Ascending aorta (tissue), 2 donors: ENCODE results near the gene TCEA3. TPM values are rescaled to one million over a fixed set of nuclear protein-coding genes. Genes with fewer than 3 reads are reported as not detected.

Source experiments
- DNase-seq, 2 donors: peaks; one replicate each; pipeline ENCODE4 v3.0.0-alpha.2; 2019; ENCODE audit warnings: low spot score in 2 of 2
- H3K27ac ChIP-seq, 2 donors: fragments of 200-600 bp; sonication (generic); one replicate each; pipeline ENCODE4 v1.5.1; 2016 to 2017; ENCODE audit warnings: mild to moderate bottlenecking in 1 of 2
- H3K27me3 ChIP-seq: fragments of 200-600 bp; sonication (generic); one replicate; pipeline ENCODE4 v1.5.1; 2017
- H3K36me3 ChIP-seq, 2 donors: fragments of 200-600 bp; sonication (generic); one replicate each; pipeline ENCODE4 v1.5.1; 2016
- H3K4me1 ChIP-seq, 2 donors: fragments of 200-600 bp; sonication (generic); one replicate each; pipeline ENCODE4 v1.5.1; 2016 to 2017; ENCODE audit warnings: mild to moderate bottlenecking in 1 of 2
- H3K4me3 ChIP-seq, 2 donors: fragments of 200-600 bp; sonication (generic); one replicate each; pipeline ENCODE4 v1.5.1; 2016 to 2017; ENCODE audit warnings: mild to moderate bottlenecking in 1 of 2
- H3K9me3 ChIP-seq, 2 donors: fragments of 200-600 bp; sonication (generic); one replicate each; pipeline ENCODE4 v1.5.1; 2016
- intact Hi-C: fragments of 100-400 bp; cut with DNase I; formaldehyde crosslinking; loops from one replicate; pipeline ENCODE4 v1.15.1; 2023
- total RNA-seq: library from RNA; depleted of rRNA; stranded (reverse); fragments of >200 nt; gene quantifications from one replicate; pipeline ENCODE4 v1.1.0, GENCODE V29; 2016
- TF ChIP-seq, protein P1 (sequence below), 3 experiments: fragments of 200-600 bp in 2 of 3; fragments of 450-650 bp in 1 of 3; sonication (generic) in 2 of 3; IDR thresholded peaks; one replicate each; pipeline ENCODE4 v1.5.1; 2016 to 2019; ENCODE audit warnings: antibody characterized with exemption in 3 of 3, mild to moderate bottlenecking in 1 of 3, moderate library complexity in 1 of 3

The TCEA3 gene
- total RNA-seq: 11.3 TPM

DNA sequence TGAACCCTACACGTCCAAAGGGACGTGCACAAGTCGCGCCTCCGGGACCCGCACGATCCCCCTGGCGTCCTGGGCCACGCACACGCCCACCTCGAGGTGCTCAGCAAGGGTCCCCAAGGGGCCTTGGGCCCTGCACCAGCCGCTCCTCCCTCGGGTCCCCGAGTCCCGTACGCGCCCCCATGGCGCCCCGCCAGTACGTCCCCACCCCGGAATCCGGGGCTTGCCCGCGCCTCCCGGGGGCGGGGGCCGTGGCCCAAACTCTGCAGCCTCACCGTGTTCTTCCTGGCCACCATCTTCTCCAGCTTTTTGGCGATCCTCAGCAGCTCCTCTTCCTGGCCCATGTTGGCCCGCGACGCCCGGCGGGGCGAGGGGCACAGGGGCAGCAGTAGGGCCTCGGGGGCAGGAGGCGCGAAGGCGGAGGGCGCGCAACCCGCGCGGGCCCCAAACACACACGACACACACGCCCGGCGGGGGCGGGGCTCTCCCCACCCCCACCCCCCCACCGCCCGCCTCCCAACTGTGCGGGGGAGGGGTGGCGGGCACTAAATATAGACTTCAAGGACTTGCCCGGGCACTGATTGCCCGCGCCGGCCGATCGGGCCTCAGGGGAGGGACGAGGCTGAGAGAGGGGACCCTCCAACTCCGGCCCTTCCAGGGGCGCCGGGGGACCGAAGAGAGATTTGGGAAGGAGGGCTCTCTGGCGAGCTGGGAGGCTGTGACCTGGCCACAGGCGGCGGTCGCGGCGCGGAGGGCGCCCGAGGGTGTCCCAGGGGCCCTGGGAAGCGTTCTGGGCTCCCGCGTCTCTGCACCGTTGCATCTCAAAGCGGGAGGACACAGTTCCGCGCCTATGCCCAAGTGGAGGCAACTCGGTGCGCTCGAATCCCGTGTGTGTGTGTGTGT, at the start of gene TCEA3:
Gene TCEA3 (minus strand): TSS at position 456 of the 900 bp plus-strand sequence. CDS start 115 bp downstream, at position 341.
- Histone ChIP-seq H3K27ac (peak within 1 kb of the TSS; percentile 85 to 86), H3K4me3 (peak within 1 kb of the TSS; percentile 91 to 95), H3K4me1 (peaks cover 0 to 23% of the 10 kb centered on the region in 2 donors), H3K9me3 (no peaks in the 10 kb centered on the region), H3K27me3 (no peaks in the 10 kb centered on the region), H3K36me3 (peaks cover 0 to 5% of the 10 kb centered on the region in 2 donors)
- TF ChIP-seq, protein P1, sequence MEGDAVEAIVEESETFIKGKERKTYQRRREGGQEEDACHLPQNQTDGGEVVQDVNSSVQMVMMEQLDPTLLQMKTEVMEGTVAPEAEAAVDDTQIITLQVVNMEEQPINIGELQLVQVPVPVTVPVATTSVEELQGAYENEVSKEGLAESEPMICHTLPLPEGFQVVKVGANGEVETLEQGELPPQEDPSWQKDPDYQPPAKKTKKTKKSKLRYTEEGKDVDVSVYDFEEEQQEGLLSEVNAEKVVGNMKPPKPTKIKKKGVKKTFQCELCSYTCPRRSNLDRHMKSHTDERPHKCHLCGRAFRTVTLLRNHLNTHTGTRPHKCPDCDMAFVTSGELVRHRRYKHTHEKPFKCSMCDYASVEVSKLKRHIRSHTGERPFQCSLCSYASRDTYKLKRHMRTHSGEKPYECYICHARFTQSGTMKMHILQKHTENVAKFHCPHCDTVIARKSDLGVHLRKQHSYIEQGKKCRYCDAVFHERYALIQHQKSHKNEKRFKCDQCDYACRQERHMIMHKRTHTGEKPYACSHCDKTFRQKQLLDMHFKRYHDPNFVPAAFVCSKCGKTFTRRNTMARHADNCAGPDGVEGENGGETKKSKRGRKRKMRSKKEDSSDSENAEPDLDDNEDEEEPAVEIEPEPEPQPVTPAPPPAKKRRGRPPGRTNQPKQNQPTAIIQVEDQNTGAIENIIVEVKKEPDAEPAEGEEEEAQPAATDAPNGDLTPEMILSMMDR (IDR thresholded peaks at IDR 0.05): peak in 1 of 3 experiments; percentile 5
- intact Hi-C loops: loop anchor here (5.0 kb wide), 2 partner anchors 58 to 82 kb away; partner anchors contain the start of genes ASAP3 and HNRNPR
- peak in 1 of 2 donors; percentile 78 for DNase-seq

DNA sequence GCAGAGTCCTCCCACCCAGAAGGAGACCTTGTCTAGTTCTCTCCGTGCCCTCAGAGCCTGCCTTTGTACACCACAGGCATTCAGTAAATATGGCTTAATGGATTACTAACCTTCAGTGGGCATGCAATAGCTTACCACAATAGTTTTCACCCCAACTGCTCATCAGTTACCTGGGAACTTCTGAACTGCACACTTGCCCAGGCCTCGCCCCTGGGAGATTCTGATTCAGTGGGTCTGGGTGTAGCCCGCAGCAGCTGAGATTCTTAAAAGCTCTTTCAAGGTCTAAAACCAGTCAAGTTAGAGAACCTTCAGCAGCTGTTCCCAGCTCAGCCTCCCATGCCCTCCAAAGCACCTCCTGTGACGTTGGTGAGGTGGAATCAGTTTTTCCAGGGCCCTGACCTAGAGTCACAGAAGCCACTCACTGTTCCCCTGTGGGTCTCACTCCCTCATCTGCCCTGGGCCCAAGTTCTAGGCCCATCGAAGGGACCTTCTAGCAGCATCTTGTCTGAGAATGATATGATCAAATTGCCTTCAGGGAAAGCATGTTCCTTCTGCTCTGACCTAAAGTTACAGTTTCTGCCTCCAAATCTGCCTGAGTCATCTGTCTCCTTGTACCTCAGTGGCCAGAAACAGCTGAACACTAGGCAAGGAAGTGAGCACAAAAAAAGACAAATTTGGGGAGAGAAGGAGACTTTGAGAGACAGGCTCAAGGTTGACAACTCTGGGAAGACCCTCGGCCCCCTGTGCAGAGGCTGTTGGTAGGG, 48.7 kb upstream of the TCEA3 start:
- intact Hi-C loops: no loop called here
- TF ChIP-seq, protein P1 (IDR thresholded peaks at IDR 0.05): no peak
- H3K36me3 ChIP-seq: no peaks in the 10 kb centered on the region
- H3K27ac ChIP-seq: peak overlapping the region; percentile 48 to 52
- no peak for DNase-seq
- H3K4me1 ChIP-seq: peaks cover 4 to 26% of the 10 kb centered on the region in 2 donors
- H3K4me3 ChIP-seq: no peak overlapping the region
- no peaks in the 10 kb centered on the region for H3K27me3 ChIP-seq
- no peaks in the 10 kb centered on the region for H3K9me3 ChIP-seq

DNA sequence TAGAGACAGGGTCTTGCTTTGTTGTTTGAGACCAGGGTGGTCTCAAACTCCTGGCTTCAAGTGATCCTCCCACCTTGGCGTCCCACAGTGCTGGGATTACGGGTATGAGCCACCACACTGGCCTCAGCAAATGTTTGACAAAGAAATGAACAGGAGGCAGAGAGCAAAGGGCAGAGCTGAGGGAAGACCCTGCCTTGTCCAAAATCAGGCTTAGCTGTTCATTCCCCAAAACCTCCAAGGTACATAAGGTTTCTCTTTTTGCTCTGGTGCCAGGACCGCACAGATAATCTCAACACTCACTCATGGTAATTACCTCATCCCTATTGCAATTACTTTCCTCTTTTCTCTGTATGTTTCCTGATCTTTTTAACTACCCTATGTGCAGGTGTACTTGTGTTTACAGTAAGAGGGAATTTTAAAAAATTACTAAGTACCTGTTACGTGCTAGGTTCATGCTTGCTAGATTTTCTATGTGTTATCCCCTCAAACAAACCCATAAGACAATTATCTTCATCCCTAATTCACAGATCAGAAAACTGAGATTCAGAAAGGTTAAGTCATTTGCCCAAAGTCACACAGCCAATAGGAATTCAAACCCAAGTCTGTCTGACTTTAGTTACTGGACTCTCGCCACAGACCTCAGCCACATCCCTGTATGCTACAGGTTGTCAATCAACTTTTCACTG, 47.9 kb upstream of the TCEA3 start:
- H3K4me1 ChIP-seq: peaks cover 4 to 26% of the 10 kb centered on the region in 2 donors
- intact Hi-C loops: no loop called here
- TF ChIP-seq, protein P1 (IDR thresholded peaks at IDR 0.05): no peak
- DNase-seq: no peak
- H3K27me3 ChIP-seq: no peaks in the 10 kb centered on the region
- H3K4me3 ChIP-seq: no peak overlapping the region
- H3K27ac ChIP-seq: peak overlapping the region in 1 of 2 donors; percentile 52
- H3K9me3 ChIP-seq: no peaks in the 10 kb centered on the region
- no peaks in the 10 kb centered on the region for H3K36me3 ChIP-seq

DNA sequence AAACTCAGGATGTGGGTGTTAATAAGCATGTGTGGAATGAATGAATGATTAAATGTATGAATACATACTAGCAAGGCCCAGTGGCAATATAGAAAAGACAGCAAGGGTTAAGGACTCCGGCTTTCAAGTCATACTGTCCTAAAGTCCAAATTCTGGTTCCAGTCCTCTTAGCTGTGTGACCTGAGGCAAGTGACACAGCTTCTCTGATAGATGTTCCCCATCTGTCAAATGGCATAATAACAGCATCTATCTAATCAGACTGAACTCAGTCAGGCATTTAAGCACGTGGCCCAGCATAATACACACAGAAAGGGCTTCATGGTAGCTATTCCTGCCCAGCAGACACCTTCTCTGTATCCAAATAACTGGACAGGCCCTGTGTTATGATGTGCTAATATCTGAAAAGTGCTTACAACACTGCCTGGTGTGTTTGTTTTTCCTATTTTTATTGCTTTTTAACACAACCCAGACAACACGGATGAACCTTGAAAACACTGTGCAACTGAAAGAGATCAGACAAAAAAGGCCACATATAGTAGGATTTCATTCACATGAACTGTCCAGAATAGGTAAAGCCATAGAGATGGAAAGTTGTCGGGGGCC, 47.0 kb upstream of the TCEA3 start:
- no peaks in the 10 kb centered on the region for H3K27me3 ChIP-seq
- H3K27ac ChIP-seq: no peak overlapping the region
- H3K4me1 ChIP-seq: peaks cover 4 to 26% of the 10 kb centered on the region in 2 donors
- no peaks in the 10 kb centered on the region for H3K9me3 ChIP-seq
- H3K36me3 ChIP-seq: no peaks in the 10 kb centered on the region
- no peak for DNase-seq
- TF ChIP-seq, protein P1 (IDR thresholded peaks at IDR 0.05): no peak
- H3K4me3 ChIP-seq: no peak overlapping the region
- intact Hi-C loops: no loop called here
